MM.1S (cell line): ENCODE results near the gene MAZ.

Source experiments
- EZH2 ChIP-seq: fragments of 300-600 bp; sonication (generic); optimal IDR thresholded peaks from 2 replicates; pipeline ENCODE3; 2017; ENCODE audit warnings: low read depth, mild to moderate bottlenecking, antibody characterized with exemption, low read length, mixed read lengths
- EZH2phosphoT487 ChIP-seq: fragments of 300-600 bp; sonication (generic); IDR thresholded peaks from 2 replicates; pipeline ENCODE4 v1.6.1; 2018; ENCODE audit warnings: antibody characterized with exemption, low read length
- TF ChIP-seq, protein P1 (sequence below): fragments of 300-600 bp; sonication (generic); IDR thresholded peaks from 2 replicates; pipeline ENCODE4 v1.5.1; 2016; ENCODE audit warnings: antibody characterized with exemption, low read length, mixed read lengths

DNA sequence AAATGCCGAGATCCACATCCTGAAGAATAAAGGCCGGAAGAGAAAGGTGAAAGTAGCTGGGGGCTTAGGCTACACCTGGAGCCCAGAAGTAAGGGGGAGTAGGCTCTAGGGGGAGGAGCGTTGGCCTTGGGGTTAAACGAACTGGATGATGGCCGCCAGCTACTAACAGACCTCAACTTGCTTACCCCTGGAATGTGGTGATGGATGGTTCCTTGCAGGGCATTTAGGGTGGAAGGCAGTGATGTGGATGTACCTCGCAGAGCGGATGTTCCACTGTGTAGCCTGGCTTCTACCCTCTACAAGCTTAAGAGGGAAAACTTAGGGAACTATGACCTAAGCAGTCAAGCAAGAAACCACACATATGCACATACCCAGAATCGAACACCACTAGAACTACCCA, 2.3 kb upstream of the MAZ start:
- TF ChIP-seq, protein P1, sequence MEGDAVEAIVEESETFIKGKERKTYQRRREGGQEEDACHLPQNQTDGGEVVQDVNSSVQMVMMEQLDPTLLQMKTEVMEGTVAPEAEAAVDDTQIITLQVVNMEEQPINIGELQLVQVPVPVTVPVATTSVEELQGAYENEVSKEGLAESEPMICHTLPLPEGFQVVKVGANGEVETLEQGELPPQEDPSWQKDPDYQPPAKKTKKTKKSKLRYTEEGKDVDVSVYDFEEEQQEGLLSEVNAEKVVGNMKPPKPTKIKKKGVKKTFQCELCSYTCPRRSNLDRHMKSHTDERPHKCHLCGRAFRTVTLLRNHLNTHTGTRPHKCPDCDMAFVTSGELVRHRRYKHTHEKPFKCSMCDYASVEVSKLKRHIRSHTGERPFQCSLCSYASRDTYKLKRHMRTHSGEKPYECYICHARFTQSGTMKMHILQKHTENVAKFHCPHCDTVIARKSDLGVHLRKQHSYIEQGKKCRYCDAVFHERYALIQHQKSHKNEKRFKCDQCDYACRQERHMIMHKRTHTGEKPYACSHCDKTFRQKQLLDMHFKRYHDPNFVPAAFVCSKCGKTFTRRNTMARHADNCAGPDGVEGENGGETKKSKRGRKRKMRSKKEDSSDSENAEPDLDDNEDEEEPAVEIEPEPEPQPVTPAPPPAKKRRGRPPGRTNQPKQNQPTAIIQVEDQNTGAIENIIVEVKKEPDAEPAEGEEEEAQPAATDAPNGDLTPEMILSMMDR, result no peak
- TF ChIP-seq EZH2 (no peak), EZH2phosphoT487 (no peak)
